HG03045 (cell line): Measurements from ENCODE around the gene CELF4.
"Not testable (repeated sequence)": the region's sequence is repeated elsewhere in the genome, so short reads cannot be mapped to it uniquely, and the experiment has no call there.

ENCODE experiments used
- ATAC-seq: cut with Tn5 transposase; IDR thresholded peaks from one replicate; pipeline ENCODE4 v1.9.1; 2021; ENCODE audit warnings: mild to moderate bottlenecking, moderate library complexity; ENCODE audit not compliant: unreplicated experiment

Gene CELF4

DNA sequence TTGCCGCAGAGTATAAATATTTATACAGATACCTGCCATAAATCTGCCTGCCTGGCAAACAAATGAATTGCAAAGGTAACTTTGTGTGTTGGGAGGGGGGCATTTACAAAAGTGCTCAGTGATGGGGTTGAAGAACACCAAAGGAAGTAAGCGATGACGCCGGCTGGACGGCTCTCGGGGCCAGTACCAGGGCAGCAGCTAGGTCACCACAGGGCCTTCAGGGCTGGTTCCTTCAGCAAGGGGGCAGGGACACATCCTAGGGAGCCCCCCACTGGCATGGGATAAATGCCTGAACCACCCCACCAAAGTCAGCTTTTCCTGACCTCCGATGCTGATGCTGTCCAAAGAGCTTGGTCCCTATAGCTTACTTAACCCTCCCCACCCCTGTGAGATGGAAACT, 190.4 kb downstream of the CELF4 start:
- no peak for ATAC-seq

DNA sequence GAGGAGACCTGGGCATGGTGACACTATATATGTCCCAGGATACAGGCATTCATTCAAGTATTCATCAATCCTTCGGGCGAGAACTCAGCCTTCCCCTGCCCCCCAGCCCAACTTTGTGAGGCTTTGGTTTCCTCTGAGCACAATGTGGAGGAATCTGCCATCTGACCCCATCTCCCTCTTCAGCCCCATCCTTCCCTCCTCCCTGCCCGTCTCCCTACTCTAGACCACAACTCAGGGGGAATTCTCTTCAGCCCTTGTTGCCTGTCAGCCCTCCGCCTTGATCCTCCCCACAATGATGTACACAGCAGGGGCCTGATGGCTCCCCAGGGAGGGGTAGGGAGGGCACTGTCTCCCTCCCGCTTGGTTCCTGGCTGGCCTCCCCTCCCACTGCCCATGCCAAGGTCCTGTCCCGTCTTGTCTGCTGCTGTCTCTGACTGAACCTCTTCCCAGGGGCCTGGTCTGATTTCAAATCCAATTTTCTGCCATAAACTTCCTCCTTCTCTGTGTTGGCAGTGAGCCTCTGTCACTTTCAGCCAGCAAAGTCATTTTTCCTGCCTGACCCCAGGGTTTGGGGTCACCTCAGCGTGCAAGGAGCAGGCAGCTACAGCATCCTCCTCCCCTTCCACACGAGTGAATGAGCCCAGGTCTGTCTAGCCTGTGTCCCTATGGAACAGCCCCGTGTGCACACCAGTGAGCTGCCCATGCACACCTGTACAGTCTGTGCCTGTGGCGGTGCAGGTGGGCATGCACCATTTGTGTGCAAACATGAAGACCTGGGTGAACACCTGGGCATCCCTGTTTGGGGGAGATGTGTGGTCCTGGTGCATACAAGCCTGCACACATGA, 197.3 kb downstream of the CELF4 start:
- no peak for ATAC-seq

DNA sequence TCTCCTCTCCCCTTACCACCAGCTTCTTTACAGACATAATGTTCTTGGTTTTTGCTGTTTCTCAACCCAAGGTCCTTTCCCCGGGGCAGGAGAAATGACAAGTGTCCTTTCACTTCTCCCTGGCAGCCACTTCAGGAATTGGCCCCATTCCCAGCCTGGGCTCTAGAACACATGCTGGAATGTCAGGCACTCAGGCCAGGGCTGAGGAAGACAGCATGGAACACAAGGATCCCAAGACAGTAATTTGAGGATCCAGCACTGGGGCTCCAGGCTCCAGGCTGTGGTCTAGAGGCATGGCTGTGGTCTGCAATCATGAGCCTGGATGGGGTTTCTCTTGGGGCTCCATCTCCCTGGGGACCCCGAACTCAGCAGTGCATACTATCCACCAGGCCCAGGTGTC, 201.4 kb downstream of the CELF4 start:
- ATAC-seq = no peak

DNA sequence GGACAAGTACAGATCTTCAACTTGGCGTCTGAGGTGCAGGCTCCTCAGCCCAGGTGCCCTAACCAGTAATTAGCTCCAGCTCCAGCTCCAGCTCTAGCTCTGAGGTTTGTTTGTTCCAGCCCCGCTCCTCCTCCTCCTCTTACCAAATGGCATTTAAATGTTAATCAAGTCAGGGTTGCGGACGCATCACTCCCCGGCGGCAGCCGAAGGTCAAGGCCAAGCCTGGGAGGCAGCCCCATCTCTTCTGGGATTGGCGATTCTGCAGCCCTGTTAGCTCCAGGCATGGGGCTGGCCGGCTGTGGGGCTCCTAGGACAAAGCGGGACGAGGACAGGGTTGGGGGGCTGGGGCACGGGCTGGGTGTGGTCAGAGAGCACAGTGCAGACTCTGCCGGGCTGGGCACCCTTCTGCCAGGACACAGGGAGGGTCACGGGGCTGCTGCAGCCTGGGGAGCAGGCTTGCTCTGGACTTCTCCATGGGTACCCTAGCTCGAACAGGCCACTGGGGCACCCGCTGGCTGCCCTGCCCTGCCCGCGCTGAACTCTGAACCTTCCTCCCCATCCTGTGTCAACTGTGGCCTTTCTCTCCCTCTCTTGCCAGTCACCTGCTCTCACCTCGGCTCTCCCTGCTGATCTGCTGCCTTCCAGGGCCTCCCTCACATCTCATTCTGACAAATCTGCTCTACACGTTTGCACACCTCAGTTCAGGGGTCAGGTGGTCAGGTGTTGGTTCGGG, 203.3 kb downstream of the CELF4 start:
- ATAC-seq = no peak

DNA sequence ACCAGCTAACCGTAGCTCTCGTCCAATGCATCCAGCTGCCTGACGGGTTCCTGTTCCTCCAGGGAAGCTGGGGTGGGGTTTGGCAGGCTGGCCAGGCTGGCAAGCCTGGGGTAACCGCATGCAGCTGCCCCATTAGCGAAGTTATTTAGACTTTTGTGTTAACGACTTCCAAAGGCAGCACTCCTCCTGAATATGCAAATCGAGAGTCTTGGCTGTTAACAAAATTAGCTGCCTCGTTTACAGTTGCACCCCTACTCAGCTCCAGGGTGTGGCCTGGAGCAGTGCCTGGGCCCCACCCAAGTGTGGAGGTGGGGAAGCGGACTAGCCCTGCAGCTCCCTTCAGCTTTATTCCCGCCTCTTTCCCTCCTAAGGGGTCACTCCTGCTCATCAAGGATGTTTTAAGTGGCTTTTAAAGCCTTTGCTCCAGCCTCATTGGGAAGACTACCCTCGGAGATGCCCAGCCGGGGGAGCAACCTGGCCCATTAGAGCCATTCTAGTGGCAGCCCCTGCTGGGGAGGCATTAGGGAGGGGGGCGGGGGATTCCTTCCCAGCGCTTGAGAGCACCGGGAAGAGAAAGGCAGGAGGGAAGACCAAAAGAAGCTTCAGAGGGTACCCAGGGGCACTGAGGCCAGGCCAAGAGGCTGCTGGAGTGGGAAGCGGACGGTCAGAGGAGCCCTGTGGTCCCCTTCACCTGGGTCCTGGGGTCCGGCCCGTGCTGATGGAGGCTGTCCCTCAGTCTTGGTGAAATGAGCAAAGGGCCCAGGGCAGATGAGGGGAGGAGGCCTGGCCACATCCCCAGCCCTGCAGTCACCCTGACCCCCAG, 204.1 kb downstream of the CELF4 start:
- ATAC-seq = no peak

DNA sequence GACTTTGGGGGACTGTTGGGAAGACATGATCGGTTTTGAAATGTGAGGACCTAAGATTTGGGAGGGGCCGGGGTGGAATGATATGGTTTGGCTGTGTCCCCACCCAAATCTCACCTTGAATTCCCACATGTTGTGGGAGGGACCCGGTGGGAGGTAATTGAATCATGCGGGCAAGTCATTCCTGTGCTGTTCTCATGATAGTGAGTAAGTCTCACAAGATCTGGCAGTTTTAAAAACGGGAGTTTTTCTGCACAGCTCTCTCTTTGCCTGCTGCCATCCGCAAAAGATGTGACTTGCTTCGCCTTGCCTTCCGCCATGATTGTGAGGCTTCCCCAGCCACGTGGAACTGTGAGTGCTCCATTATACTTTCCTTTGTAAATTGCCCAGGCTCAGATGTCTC, 207.5 kb downstream of the CELF4 start:
- not testable (repeated sequence) for ATAC-seq

DNA sequence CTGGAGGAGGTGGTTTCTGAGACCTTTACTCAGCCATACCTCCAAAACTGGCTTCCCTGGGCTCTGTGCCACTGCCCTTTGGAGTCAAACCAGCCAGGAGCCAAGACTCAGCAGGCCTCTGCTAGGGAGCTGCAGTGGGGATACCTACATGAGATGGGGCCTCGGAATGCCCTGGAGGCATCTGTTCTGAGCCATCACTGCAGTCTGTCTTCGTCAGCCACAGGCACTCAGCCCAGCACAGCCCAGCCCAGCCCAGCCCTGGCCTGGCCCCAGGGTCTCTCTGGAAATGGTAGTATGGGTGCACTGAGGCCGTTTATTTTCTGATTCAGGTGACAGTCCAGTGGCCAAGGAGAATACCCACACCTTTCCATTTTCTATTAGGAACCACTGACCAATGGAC, 209.8 kb downstream of the CELF4 start:
- ATAC-seq = no peak

DNA sequence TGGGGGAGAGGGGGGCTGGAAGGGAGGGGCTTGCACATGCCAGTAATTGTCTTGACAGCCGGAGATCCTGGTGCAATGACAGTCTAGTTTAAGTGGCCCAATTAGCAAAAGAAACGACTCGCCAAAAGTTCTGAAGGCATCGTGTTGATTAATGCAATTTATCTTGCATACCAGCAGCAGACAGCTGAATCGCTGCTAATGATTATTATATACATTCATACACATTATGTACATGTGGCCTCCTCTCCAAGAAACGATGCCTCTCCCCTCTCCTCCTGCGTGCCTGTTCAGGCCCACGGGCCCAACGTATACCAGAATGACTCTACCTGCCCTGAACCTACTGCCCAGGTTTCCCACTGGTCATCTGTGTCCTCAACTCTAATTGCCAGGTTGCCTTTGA, 214.5 kb downstream of the CELF4 start:
- ATAC-seq = no peak

DNA sequence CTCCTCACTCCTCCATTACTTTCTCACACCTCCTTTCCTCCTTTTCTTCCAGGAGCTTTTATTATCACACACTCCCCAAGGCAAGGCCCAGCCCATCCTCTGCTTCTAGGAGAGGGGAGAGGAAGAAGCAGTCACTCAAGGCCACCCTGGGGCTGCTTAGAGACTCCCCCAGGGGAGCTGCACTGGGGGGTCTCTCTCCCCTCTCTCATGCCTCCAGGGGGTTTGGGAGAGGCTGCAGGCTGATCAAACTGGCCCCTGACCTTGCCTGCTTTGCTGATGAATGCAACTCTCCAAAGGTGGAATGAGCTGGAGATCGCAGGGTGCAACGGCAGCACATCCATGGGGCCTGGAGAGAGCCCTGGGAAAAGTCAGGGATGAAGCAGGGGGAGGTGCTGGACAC, 216.9 kb downstream of the CELF4 start:
- no peak for ATAC-seq

DNA sequence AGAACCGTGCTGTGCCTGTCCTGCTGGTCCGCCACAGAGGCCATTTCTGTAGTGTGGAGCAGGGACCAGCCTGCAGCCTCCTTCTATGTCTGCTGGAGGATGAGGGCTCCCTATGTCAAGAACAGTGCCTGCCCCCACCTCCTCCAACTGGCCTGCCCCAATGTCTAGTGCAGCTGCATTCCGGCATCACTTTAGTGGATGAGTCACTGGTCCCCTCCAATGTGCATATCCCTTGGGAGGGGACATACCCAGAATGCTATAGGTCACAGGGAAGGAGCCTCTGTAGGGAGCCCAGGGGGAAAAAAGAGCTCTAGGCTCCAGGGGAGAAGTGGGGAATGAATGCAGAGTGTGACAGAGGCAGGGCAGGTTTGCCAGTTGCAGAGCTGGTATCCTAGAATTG, 219.6 kb downstream of the CELF4 start:
- no peak for ATAC-seq

DNA sequence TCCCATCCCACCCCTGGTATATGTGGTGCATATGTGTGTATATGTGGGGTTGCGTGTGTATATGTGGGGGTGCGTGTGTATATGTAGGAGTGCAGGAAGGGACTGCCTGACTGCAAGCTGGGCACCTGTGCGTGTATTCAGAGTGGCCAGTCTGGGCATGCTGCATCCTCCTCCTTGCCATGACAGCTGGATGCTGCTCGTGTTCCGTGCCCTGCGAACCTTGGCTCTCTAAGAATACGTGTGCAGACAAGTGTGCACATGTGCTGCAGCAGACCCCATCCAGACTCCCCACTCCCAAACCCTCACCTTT, 222.1 kb downstream of the CELF4 start:
- no peak for ATAC-seq

DNA sequence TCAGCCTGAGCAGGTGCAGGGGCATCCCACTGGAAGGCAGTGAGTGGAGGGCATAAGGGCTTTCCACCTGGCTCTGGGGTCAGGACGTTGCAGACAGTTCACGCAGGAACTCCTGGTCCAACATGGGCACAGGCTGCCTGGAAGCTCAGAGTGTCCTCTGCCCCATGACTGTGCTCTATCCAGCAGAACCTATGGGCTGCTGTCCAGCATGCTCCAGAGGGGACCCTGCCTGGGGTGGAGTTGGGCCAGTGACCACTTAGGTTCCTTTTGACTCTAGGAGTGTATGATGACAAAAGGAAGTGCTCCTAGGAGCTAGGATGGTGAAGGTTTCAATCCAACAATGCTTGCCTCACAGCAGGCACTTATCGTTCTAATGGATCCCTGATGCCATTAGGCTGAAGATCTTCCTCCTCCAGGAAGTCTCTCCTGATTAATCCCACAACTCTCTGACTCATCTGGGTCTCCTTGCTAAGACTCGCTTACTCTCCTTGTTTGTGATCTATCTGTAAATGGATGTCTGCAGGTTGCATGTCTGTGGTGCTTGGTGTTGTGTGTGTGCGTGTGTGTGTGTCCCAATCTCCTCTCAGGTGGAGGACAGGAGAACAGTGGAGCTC, 224.0 kb downstream of the CELF4 start:
- no peak for ATAC-seq

DNA sequence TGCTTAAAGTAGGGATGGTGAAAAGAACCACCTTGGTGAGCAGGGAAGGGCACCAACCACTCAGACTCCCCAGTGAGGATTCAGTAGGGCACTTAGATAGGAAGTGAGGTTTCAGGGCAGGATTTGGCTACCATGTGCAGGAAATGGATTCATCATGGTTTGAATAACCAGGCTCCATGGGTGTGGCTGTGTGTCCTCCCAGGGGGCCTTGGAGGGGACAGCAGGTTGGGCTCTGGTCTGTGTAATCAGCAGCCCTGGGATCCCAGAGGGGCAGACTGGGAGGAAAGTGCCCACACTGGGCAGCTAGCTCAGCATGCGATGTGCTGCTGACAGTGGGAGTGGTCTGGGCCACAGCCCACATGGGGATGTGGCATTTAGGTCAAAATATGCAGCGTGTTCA, 224.6 kb downstream of the CELF4 start:
- no peak for ATAC-seq

DNA sequence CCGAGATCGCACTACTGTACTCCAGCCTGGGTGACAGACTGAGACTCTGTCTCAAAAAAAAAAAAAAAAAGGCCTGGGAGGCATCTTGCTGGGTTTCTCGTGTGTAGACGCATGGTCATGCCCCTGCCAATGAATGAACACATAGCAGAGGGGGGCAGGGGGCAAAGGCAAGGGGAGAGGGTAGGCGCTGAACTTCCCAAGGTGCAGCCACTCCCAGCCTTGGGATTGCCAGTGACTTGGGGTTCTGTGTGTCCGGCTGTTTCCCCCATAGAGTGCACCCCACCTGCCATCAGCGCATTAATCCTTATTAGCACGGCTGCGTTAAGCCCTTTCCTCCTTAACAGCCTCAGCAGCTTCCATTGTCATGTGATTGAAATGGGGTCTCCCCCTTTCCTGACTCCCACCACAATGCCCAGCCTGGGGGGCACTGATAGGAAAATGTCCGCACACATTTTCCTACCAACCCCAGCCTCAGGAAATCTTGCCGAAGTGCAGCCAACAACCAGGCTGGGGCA, 225.8 kb downstream of the CELF4 start:
- no peak for ATAC-seq

DNA sequence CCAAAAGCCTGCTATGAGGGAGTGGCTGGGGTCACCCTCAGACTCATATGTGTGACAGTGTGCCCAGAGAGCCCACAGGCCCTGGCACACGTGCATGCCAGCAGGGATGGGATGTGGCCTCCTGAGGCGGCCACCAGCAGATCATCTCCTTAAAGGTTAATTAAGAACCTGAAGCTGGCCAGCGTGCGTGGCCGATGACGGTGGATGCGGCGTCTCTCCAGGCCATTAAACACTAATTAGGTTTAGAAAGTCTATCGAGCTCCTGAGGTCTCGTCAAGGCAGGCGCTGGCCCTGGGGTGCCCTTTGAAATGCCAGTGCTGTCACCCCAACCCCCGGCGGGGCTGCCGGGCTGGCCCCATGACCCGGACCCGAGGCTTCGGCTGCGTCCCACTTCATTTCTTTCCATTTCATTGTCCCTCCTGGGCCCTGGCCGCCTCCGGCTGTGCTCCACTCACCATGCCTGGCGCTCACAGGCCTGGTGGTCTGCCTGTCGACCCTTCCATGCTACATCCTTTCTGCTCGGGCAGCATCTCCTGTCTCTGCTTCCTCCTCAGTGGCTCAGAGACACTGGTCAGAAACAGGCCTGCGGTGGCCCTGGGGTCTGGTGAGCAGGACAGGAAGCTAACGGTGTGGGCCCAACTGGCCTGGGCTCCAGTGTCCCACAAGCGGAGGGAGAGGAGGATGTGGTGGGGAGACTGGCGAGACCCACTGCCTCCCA, 228.9 kb downstream of the CELF4 start:
- ATAC-seq = no peak

DNA sequence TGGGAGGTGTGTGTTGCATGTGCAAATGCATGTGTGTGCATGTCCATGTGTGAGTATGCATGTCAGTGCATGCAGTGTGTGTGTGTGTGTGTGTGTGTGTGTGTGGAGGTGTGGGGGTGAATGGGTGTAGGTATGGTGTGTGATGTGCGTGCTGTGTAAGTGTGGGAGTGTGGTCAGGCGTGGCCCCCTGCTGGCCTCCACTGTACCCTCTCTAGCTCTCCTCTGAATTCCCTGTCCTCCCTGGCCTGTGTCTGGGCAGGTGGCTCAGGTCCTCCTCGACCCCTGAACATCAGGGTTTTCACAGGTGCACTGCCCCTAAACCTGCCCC, 230.2 kb downstream of the CELF4 start:
- ATAC-seq = no peak

DNA sequence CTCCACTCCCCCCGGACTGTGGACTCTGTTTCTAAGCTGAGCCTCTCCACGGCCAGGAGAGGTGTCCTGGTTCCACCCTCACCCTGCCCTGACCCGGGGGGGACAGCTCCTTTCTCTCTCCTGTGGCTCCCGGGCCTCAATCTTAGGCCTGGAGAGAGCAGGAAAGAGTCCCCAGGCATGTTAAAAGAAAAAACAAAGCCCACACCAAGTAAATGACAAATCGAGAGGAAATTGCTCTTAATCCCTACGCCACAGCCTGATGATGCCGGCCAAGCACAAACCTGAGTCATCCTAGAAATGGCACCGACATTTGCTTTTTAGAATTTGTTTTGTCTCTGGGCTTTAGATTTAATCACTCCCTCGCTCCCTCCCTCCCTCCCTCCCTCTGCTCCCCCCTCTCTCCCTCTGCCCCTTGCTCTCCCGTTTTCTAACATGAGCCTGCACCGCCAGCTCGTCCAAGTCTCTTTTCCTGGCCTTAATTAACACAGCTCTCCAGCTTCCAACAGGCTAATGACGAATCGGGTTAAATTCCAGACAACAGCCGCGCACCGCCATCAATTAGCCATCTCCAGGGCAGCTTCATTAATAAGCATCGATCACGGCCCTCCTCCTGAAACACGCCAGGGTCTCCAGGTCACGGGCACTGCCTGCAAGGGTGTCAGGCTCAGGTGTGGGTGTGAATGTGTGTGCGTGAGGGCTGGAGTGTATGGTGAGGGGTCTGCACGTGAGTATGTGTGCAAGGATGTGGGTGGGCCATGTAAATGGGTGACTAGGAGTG, 230.8 kb downstream of the CELF4 start:
- no peak for ATAC-seq

DNA sequence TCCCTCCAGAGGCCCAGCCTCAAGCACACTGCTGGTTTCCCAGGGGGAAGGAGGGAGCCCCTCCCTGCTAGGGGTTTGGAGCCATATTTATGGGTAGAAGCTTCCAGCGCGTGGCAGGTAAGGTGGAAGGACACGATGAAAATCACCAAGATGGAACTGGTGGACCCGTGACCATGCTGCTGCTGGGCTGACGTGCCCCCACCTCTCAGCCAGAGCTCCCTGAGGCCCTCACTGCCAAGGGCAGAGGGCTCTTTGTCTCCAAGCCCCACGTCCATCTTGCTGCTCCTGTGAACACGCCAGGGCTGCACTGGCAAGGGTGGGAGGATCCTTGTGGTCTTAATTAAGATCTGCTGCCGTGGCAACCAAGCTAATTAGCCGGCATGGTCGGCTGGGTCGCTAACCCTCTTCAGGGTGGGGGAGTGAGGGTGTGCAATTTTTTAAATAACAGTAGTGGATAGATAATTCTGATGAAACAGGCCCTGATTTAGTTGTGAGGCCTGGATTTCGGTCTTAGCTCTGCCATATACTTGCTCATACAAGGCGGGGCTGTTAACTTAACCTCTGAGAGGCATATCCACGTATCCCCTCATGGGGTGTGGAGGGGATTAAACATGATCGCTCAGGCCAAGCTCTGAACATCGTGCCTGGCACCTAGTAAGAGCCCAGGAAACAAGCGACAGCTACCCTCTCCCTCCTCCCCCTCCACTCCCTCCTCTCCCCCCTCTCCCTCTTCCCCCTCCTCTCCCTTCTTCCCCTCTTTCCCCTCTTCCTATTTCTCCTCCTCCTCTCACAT, 232.8 kb downstream of the CELF4 start:
- ATAC-seq = no peak

DNA sequence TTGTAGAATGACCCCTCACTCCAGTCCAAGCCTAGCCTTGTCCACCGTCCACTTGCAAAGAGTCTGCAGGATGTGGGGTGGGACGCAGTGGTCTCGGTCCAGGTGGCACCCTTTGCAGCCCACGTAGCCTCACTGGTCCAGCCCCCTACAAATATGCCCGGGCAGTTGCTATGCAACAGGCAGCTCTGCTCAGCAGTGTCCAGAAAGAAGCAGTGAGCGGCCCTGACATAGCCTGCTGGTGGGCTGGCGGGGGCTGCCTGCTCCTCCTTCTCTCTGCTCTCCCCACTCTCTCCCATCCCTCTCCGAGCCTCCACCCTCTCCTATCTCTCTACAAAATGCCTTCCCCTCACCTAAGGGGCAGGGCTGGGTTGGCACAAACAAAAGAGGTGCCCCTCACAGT, 233.4 kb downstream of the CELF4 start:
- ATAC-seq = no peak
